Keratinocyte (primary cell): ENCODE data around the gene NT5C1A. TPM values are rescaled to one million over a fixed set of nuclear protein-coding genes. Genes with fewer than 3 reads are reported as not detected.

Experiments used
- DNase-seq: peaks from one replicate; pipeline ENCODE4 v3.0.0-alpha.2; 2011; ENCODE audit warnings: low read depth, missing footprints, low spot score
- FAIRE-seq: peaks from 2 replicates; lab custom pipeline; 2011; peaks lifted over from hg19 to GRCh38; lab: Jason Lieb, UNC
- H2AFZ ChIP-seq: 2 replicates; pipeline ENCODE4 v1.6.0; 2012; ENCODE audit warnings: low read length, control low read depth, inconsistent platforms; ENCODE audit not compliant: control insufficient read depth
- H3K27ac ChIP-seq: 2 replicates; pipeline ENCODE4 v1.5.1; 2011; ENCODE audit warnings: low read length; ENCODE audit not compliant: control insufficient read depth, insufficient read depth
- H3K27me3 ChIP-seq: 3 replicates; pipeline ENCODE4 v1.6.0; 2011; ENCODE audit warnings: low read length; ENCODE audit not compliant: control insufficient read depth, insufficient read depth; ENCODE audit errors: extremely low read depth
- H3K36me3 ChIP-seq, 2 experiments: 2 replicates in 1 of 2; 3 replicates in 1 of 2; pipeline ENCODE4 v1.5.1; 2011; ENCODE audit warnings: low read length in 2 of 2, mild to moderate bottlenecking in 1 of 2; ENCODE audit not compliant: control insufficient read depth in 2 of 2, insufficient read depth in 2 of 2; ENCODE audit errors: extremely low read depth in 1 of 2
- H3K4me1 ChIP-seq: 3 replicates; pipeline ENCODE4 v1.5.1; 2011; ENCODE audit warnings: low read length; ENCODE audit not compliant: control insufficient read depth, insufficient read depth; ENCODE audit errors: extremely low read depth
- H3K4me2 ChIP-seq: 3 replicates; pipeline ENCODE4 v1.6.0; 2011; ENCODE audit warnings: low read depth, low read length; ENCODE audit not compliant: control insufficient read depth, insufficient read depth; ENCODE audit errors: extremely low read depth
- H3K4me3 ChIP-seq, 3 experiments: fragments of 200-600 bp in 1 of 3; sonication (generic) in 1 of 3; 2 replicates in 2 of 3; 3 replicates in 1 of 3; pipeline ENCODE4 v1.5.1; 2011 to 2016; ENCODE audit warnings: low read length in 3 of 3, mild to moderate bottlenecking in 3 of 3, control low read depth in 2 of 3, inconsistent platforms in 1 of 3, low read depth in 1 of 3, mixed read lengths in 1 of 3, mixed run types in 1 of 3, moderate library complexity in 1 of 3; ENCODE audit not compliant: control insufficient read depth in 2 of 3, insufficient read depth in 2 of 3; ENCODE audit errors: extremely low read depth in 1 of 3
- H3K79me2 ChIP-seq: 2 replicates; pipeline ENCODE4 v1.6.0; 2012; ENCODE audit warnings: low read length; ENCODE audit not compliant: control insufficient read depth, insufficient read depth
- H3K9ac ChIP-seq: 3 replicates; pipeline ENCODE4 v1.6.0; 2011; ENCODE audit warnings: low read length; ENCODE audit not compliant: control insufficient read depth, insufficient read depth; ENCODE audit errors: extremely low read depth
- H3K9me1 ChIP-seq: 3 replicates; pipeline ENCODE4 v1.6.0; 2011; ENCODE audit warnings: low read length; ENCODE audit not compliant: control insufficient read depth, insufficient read depth; ENCODE audit errors: extremely low read depth
- H3K9me3 ChIP-seq: 2 replicates; pipeline ENCODE4 v1.5.1; 2012; ENCODE audit warnings: low read depth, low read length; ENCODE audit not compliant: control insufficient read depth
- H4K20me1 ChIP-seq: 3 replicates; pipeline ENCODE4 v1.6.0; 2011; ENCODE audit warnings: low read length; ENCODE audit not compliant: control insufficient read depth, insufficient read depth; ENCODE audit errors: extremely low read depth
- EZH2 ChIP-seq: IDR thresholded peaks from one replicate; pipeline ENCODE4 v1.6.1; 2012; ENCODE audit warnings: inconsistent platforms, mild to moderate bottlenecking, low read length, moderate library complexity
- dilution Hi-C: fragments of 300-500 bp; cut with MboI; formaldehyde crosslinking; loops from one replicate; pipeline ENCODE4 v1.7.0; 2020; ENCODE audit warnings: low sequenced_read_pairs; ENCODE audit not compliant: extremely low pct_ligation_motif_present
- polyA plus RNA-seq, 5 experiments: library from polyadenylated mRNA; depleted of rRNA in 3 of 5; stranded (reverse) in 3 of 5; stranded (forward) in 1 of 5; unstranded in 1 of 5; fragments of >200 nt; gene quantifications; 1 replicate in 1 of 5; 2 replicates in 3 of 5; 3 replicates in 1 of 5; pipeline versions ENCODE4 v1.2.1 to v1.2.3, GENCODE V29; 2011 to 2012; ENCODE audit warnings: missing spikeins in 2 of 5, low read depth in 1 of 5, low replicate concordance in 1 of 5
- TF ChIP-seq, protein P1 (sequence below), 3 experiments: IDR thresholded peaks in 1 of 3; conservative IDR thresholded peaks in 1 of 3; optimal IDR thresholded peaks in 1 of 3; 2 replicates in 2 of 3; 3 replicates in 1 of 3; pipeline versions ENCODE3 to v1.5.1; 2011; ENCODE audit warnings: low read length in 3 of 3, mild to moderate bottlenecking in 3 of 3, moderate library complexity in 2 of 3, control low read depth in 1 of 3, inconsistent platforms in 1 of 3; ENCODE audit not compliant: insufficient read depth in 2 of 3; ENCODE audit errors: extremely low read depth in 1 of 3

Gene NT5C1A
- polyA plus RNA-seq, 1 donor (not counting 4 experiments of a cell fraction or from before 2014, with no cell fraction given): not detected

GRCh38 chr1:39678889-39679288 lies 7.0 kb upstream of the NT5C1A start:
- Histone ChIP-seq H2AFZ (no peak overlapping the region), H3K4me3 (no peak overlapping the region), H3K27ac (no peak overlapping the region), H3K9me3 (no peaks in the 10 kb centered on the region), H3K9ac (no peak overlapping the region), H3K27me3 (peaks cover 42% of the 10 kb centered on the region), H3K4me1 (no peaks in the 10 kb centered on the region), H3K36me3 (no peaks in the 10 kb centered on the region), H3K9me1 (no peaks in the 10 kb centered on the region), H3K4me2 (no peak overlapping the region), H4K20me1 (peaks cover 2% of the 10 kb centered on the region), H3K79me2 (no peaks in the 10 kb centered on the region)
- dilution Hi-C loops: no loop called here
- DNase-seq (no peak), FAIRE-seq (no peak)
- no peak for TF ChIP-seq EZH2
- TF ChIP-seq, protein P1, sequence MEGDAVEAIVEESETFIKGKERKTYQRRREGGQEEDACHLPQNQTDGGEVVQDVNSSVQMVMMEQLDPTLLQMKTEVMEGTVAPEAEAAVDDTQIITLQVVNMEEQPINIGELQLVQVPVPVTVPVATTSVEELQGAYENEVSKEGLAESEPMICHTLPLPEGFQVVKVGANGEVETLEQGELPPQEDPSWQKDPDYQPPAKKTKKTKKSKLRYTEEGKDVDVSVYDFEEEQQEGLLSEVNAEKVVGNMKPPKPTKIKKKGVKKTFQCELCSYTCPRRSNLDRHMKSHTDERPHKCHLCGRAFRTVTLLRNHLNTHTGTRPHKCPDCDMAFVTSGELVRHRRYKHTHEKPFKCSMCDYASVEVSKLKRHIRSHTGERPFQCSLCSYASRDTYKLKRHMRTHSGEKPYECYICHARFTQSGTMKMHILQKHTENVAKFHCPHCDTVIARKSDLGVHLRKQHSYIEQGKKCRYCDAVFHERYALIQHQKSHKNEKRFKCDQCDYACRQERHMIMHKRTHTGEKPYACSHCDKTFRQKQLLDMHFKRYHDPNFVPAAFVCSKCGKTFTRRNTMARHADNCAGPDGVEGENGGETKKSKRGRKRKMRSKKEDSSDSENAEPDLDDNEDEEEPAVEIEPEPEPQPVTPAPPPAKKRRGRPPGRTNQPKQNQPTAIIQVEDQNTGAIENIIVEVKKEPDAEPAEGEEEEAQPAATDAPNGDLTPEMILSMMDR (optimal IDR thresholded peaks at IDR 0.05 in 1 of 3, IDR thresholded peaks at IDR 0.05 in 1 of 3, conservative IDR thresholded peaks at IDR 0.05 in 1 of 3; ENCODE audit: extremely low read depth in 1 of 3, insufficient read depth in 2 of 3, low read length in 3 of 3): no peak

DNA sequence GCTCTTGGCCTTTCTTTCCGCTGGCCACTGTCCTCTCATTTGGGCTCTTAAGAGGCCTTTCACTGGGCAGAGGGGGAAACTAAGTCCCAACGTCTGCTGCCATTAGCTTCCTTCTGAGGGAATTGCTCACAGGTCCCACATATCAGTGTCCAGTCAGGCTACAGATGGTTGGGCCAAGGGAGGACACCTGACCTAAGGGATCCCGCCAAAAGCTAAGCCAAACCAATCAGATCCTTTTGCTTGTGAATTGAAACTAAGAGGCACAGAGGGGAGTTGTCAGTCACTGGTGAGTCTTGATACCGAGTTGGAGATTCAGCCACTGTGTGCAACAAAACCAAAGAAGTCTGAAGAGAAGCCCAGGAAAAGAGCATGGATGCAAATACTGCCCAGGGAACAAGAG lies 5.7 kb upstream of the NT5C1A start:
- TF ChIP-seq, protein P1 (optimal IDR thresholded peaks at IDR 0.05 in 1 of 3, IDR thresholded peaks at IDR 0.05 in 1 of 3, conservative IDR thresholded peaks at IDR 0.05 in 1 of 3; ENCODE audit: extremely low read depth in 1 of 3, insufficient read depth in 2 of 3, low read length in 3 of 3): no peak
- TF ChIP-seq EZH2: no peak
- DNase-seq (no peak), FAIRE-seq (no peak)
- H3K9me3 ChIP-seq: no peaks in the 10 kb centered on the region
- dilution Hi-C loops: no loop called here
- no peaks in the 10 kb centered on the region for H3K79me2 ChIP-seq
- peaks cover 41% of the 10 kb centered on the region for H3K27me3 ChIP-seq
- no peaks in the 10 kb centered on the region for H3K36me3 ChIP-seq
- H3K4me3 ChIP-seq: no peak overlapping the region
- no peak overlapping the region for H3K27ac ChIP-seq
- no peaks in the 10 kb centered on the region for H3K4me1 ChIP-seq
- H4K20me1 ChIP-seq: peaks cover 2% of the 10 kb centered on the region
- H3K9ac ChIP-seq: no peak overlapping the region
- no peak overlapping the region for H3K4me2 ChIP-seq
- H3K9me1 ChIP-seq: no peaks in the 10 kb centered on the region
- no peak overlapping the region for H2AFZ ChIP-seq
